WTC11 (cell line): Measurements from ENCODE around the gene DEFB132. TPM values are rescaled to one million over a fixed set of nuclear protein-coding genes. Genes with fewer than 3 reads are reported as not detected.
"Not testable (repeated sequence)": the region's sequence is repeated elsewhere in the genome, so short reads cannot be mapped to it uniquely, and the experiment has no call there.

Experiments used
- ATAC-seq: fragments of 200-7000 bp; cut with Tn5 transposase; 2 replicates; pipeline ENCODE4 v1.10.0; 2021; ENCODE audit warnings: mild to moderate bottlenecking, moderate library complexity
- CTCF ChIA-PET: fragments of 300-600 bp; sonication (Branson Sonifier 250); formaldehyde crosslinking; loops from one replicate; lab custom pipeline; 2021; ENCODE audit warnings: antibody characterized with exemption; lab: Charles Lee
- POLR2A ChIA-PET: fragments of 350-600 bp; sonication (Branson Sonifier 250); formaldehyde crosslinking; loops from one replicate; lab custom pipeline; 2021; ENCODE audit warnings: antibody characterized with exemption; lab: Charles Lee
- DNase-seq: peaks from one replicate; pipeline ENCODE4 v3.0.0; 2021; ENCODE audit warnings: low spot score
- H3K27ac Mint-ChIP-seq: 2 replicates; pipeline ENCODE4 v1.8.0; 2021; ENCODE audit warnings: mixed read lengths
- H3K27me3 Mint-ChIP-seq: 2 replicates; pipeline ENCODE4 v1.8.0; 2021; ENCODE audit warnings: low read depth, mild to moderate bottlenecking, moderate library complexity, mixed read lengths
- H3K36me3 Mint-ChIP-seq: 2 replicates; pipeline ENCODE4 v1.8.0; 2021; ENCODE audit warnings: mixed read lengths
- H3K4me1 Mint-ChIP-seq: 2 replicates; pipeline ENCODE4 v1.8.0; 2022; ENCODE audit warnings: mixed read lengths
- H3K4me3 Mint-ChIP-seq: 2 replicates; pipeline ENCODE4 v1.8.0; 2021; ENCODE audit warnings: mild to moderate bottlenecking, moderate library complexity, mixed read lengths
- H3K9me3 Mint-ChIP-seq: 2 replicates; pipeline ENCODE4 v1.8.0; 2021; ENCODE audit warnings: mixed read lengths
- ATF1 ChIP-seq: sonication (generic); formaldehyde crosslinking; IDR thresholded peaks from 2 replicates; pipeline ENCODE4 v1.8.1; 2023; ENCODE audit warnings: mild to moderate bottlenecking, moderate library complexity, missing genetic modification reagents
- GTF2I ChIP-seq: fragments of 250-450 bp; sonication (Bioruptor Pico); conservative IDR thresholded peaks from 2 replicates; pipeline ENCODE4 v1.4.0; 2021; ENCODE audit warnings: mild to moderate bottlenecking
- HMGXB4 ChIP-seq: sonication (generic); formaldehyde crosslinking; IDR thresholded peaks from 2 replicates; pipeline ENCODE4 v1.8.1; 2023; ENCODE audit warnings: mild to moderate bottlenecking, moderate library complexity, missing genetic modification reagents
- NR3C1 ChIP-seq: sonication (generic); formaldehyde crosslinking; conservative IDR thresholded peaks from 2 replicates; pipeline ENCODE4 v1.8.1; 2023; ENCODE audit warnings: low read depth, mild to moderate bottlenecking, missing genetic modification reagents
- OVOL2 ChIP-seq: fragments of 250-450 bp; sonication (Bioruptor Pico); IDR thresholded peaks from 2 replicates; pipeline ENCODE4 v1.9.0; 2021; ENCODE audit warnings: mild to moderate bottlenecking, borderline replicate concordance
- SMAD3 ChIP-seq: sonication (generic); formaldehyde crosslinking; IDR thresholded peaks from 2 replicates; pipeline ENCODE4 v1.8.0; 2022; ENCODE audit warnings: missing genetic modification reagents, mild to moderate bottlenecking, borderline replicate concordance
- STAT6 ChIP-seq: sonication (generic); formaldehyde crosslinking; conservative IDR thresholded peaks from 2 replicates; pipeline ENCODE4 v1.8.1; 2023; ENCODE audit warnings: mild to moderate bottlenecking, low read depth, missing genetic modification reagents, moderate library complexity
- USF1 ChIP-seq: sonication (generic); formaldehyde crosslinking; IDR thresholded peaks from 2 replicates; pipeline ENCODE4 v1.8.0; 2022; ENCODE audit warnings: mild to moderate bottlenecking, missing genetic modification reagents
- USF2 ChIP-seq: sonication (generic); formaldehyde crosslinking; IDR thresholded peaks from 2 replicates; pipeline ENCODE4 v1.8.1; 2023; ENCODE audit warnings: mild to moderate bottlenecking, missing genetic modification reagents, moderate library complexity
- ZBTB21 ChIP-seq: sonication (generic); formaldehyde crosslinking; IDR thresholded peaks from 2 replicates; pipeline ENCODE4 v1.8.1; 2023; ENCODE audit warnings: mild to moderate bottlenecking, missing genetic modification reagents, borderline replicate concordance
- ZNF138 ChIP-seq: sonication (generic); formaldehyde crosslinking; conservative IDR thresholded peaks from 2 replicates; pipeline ENCODE4 v1.8.1; 2022; ENCODE audit warnings: mild to moderate bottlenecking, moderate library complexity, missing genetic modification reagents
- ZNF396 ChIP-seq: fragments of 250-450 bp; sonication (Bioruptor Pico); IDR thresholded peaks from 2 replicates; pipeline ENCODE4 v1.8.0; 2021; ENCODE audit warnings: mild to moderate bottlenecking, moderate library complexity, borderline replicate concordance
- ZNF671 ChIP-seq: fragments of 250-450 bp; sonication (Bioruptor Pico); IDR thresholded peaks from 2 replicates; pipeline ENCODE4 v1.8.0; 2021; ENCODE audit warnings: mild to moderate bottlenecking
- ZSCAN18 ChIP-seq: fragments of 250-450 bp; sonication (Bioruptor Pico); IDR thresholded peaks from 2 replicates; pipeline ENCODE4 v2.1.2; 2022; ENCODE audit warnings: mild to moderate bottlenecking, moderate library complexity
- total RNA-seq: library from RNA; stranded (reverse); gene quantifications from 3 replicates; pipeline ENCODE4 v1.2.3, GENCODE V29; 2021
- TF ChIP-seq, protein P1 (sequence below): sonication (generic); formaldehyde crosslinking; IDR thresholded peaks from 2 replicates; pipeline ENCODE4 v1.8.1; 2022; ENCODE audit warnings: mild to moderate bottlenecking, missing genetic modification reagents, moderate library complexity, borderline replicate concordance

DEFB132 gene
- total RNA-seq, 1 experiment from 2014 or later: not detected

DNA sequence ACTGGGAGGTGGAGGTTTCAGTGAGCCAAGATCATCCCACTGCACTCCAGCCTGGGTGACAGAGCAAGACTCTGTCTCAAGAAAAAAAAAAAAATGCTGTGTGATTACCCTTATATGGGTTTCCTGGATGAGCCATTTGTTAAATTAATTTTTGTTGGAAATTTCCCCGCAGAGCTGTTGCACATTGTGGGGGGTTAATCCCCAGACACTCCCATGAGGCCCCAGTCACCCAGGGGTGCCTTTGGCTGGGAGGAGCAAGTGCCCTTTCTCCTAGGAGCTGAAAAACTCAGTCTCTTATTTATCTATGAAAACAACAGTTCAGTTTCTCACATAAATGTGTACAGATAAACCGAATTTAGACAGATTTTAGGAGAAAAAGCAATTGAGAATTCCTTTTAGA lies 4.7 kb upstream of the DEFB132 start:
- H3K4me3 Mint-ChIP-seq: no peak overlapping the region
- peaks cover 7% of the 10 kb centered on the region for H3K4me1 Mint-ChIP-seq
- TF ChIP-seq ZNF138 (CRISPR knock-in tag) (no peak), GTF2I (no peak), ZBTB21 (CRISPR knock-in tag) (no peak), ZSCAN18 (CRISPR knock-in tag) (no peak), USF1 (CRISPR knock-in tag) (no peak), ATF1 (CRISPR knock-in tag) (no peak), SMAD3 (CRISPR knock-in tag) (no peak), STAT6 (no peak), NR3C1 (CRISPR knock-in tag) (no peak), ZNF671 (CRISPR knock-in tag) (no peak), OVOL2 (CRISPR knock-in tag) (no peak), USF2 (CRISPR knock-in tag) (no peak), ZNF396 (CRISPR knock-in tag) (no peak), HMGXB4 (CRISPR knock-in tag) (no peak)
- TF ChIP-seq, protein P1, sequence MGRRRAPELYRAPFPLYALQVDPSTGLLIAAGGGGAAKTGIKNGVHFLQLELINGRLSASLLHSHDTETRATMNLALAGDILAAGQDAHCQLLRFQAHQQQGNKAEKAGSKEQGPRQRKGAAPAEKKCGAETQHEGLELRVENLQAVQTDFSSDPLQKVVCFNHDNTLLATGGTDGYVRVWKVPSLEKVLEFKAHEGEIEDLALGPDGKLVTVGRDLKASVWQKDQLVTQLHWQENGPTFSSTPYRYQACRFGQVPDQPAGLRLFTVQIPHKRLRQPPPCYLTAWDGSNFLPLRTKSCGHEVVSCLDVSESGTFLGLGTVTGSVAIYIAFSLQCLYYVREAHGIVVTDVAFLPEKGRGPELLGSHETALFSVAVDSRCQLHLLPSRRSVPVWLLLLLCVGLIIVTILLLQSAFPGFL (CRISPR knock-in tag): no peak
- ATAC-seq: no peak
- POLR2A ChIA-PET: no interaction called here
- peaks cover 98% of the 10 kb centered on the region for H3K27me3 Mint-ChIP-seq
- DNase-seq: no peak
- H3K36me3 Mint-ChIP-seq: no peaks in the 10 kb centered on the region
- CTCF ChIA-PET: no interaction called here
- H3K27ac Mint-ChIP-seq: no peak overlapping the region
- no peaks in the 10 kb centered on the region for H3K9me3 Mint-ChIP-seq

- H3K27ac Mint-ChIP-seq, POLR2A ChIA-PET, DNase-seq, H3K36me3 Mint-ChIP-seq, H3K4me3 Mint-ChIP-seq, H3K9me3 Mint-ChIP-seq, H3K4me1 Mint-ChIP-seq, ATAC-seq: not testable (repeated sequence)
- CTCF ChIA-PET: interaction anchor here (0.6 kb wide), 1 partner anchor 128 kb away, joined by 3 read pairs; no protein-coding TSS in a partner anchor
- H3K27me3 Mint-ChIP-seq: peaks cover 98% of the 10 kb centered on the region
Observed at GRCh38 chr20:253447-253846, 4.1 kb upstream of the DEFB132 start.
